SK-N-SH (cell line): ENCODE measurements around the gene GRM7. TPM values are rescaled to one million over a fixed set of nuclear protein-coding genes. Genes with fewer than 3 reads are reported as not detected.

Experiments used
- CTCF ChIA-PET: fragments of 300-600, 350-600 bp; formaldehyde crosslinking; extraction: SDS; loops from one replicate; lab custom pipeline; 2021; lab: Yijun Ruan, JAX
- POLR2A ChIA-PET: fragments of 350-600 bp; sonication (Branson Sonifier 250); formaldehyde crosslinking; extraction: SDS; loops from one replicate; lab custom pipeline; 2020; ENCODE audit warnings: antibody characterized with exemption, inconsistent platforms; lab: Yijun Ruan, JAX
- DNase-seq: peaks from one replicate; pipeline ENCODE4 v3.0.0; 2012
- H2AFZ ChIP-seq: fragments of 200-600 bp; sonication (generic); 2 replicates; pipeline ENCODE4 v1.8.1; 2016; ENCODE audit warnings: antibody characterized with exemption, mild to moderate bottlenecking, low read depth
- H3F3A ChIP-seq: fragments of 200-600 bp; sonication (generic); replicated peaks from 2 replicates; pipeline ENCODE3; 2016; ENCODE audit warnings: antibody characterized with exemption, mild to moderate bottlenecking; ENCODE audit not compliant: insufficient read depth
- H3K27ac ChIP-seq, 2 experiments: fragments of 200-500 bp in 1 of 2; fragments of 200-600 bp in 1 of 2; sonication (Bioruptor generic) in 1 of 2; sonication (generic), shearing (Covaris generic) in 1 of 2; 2 replicates each; pipeline versions ENCODE4 v1.5.1 to v1.6.1; 2014 to 2016; ENCODE audit warnings: low read depth in 2 of 2, inconsistent platforms in 1 of 2, low read length in 1 of 2, mild to moderate bottlenecking in 1 of 2, mixed read lengths in 1 of 2
- H3K27me3 ChIP-seq: fragments of 200-600 bp; sonication (generic), shearing (Covaris generic); 2 replicates; pipeline ENCODE4 v1.6.1; 2016; ENCODE audit warnings: mixed run types; ENCODE audit not compliant: insufficient read depth
- H3K36me3 ChIP-seq, 2 experiments: fragments of 200-500 bp in 1 of 2; fragments of 200-600 bp in 1 of 2; sonication (Bioruptor generic) in 1 of 2; sonication (generic) in 1 of 2; replicated peaks in 1 of 2; 2 replicates each; pipeline versions ENCODE3 to v1.5.1; 2014 to 2016; ENCODE audit warnings: low read length in 1 of 2, mild to moderate bottlenecking in 1 of 2; ENCODE audit not compliant: insufficient read depth in 2 of 2, control insufficient read depth in 1 of 2
- H3K4me1 ChIP-seq, 2 experiments: fragments of 200-500 bp in 1 of 2; fragments of 200-600 bp in 1 of 2; sonication (Bioruptor generic) in 1 of 2; sonication (generic), shearing (Covaris generic) in 1 of 2; 2 replicates each; pipeline versions ENCODE4 v1.5.1 to v1.6.1; 2014 to 2016; ENCODE audit warnings: low read depth in 1 of 2, low read length in 1 of 2, mixed run types in 1 of 2; ENCODE audit not compliant: insufficient read depth in 2 of 2, control insufficient read depth in 1 of 2
- H3K4me2 ChIP-seq: fragments of 200-600 bp; sonication (generic), shearing (Covaris generic); 2 replicates; pipeline ENCODE4 v1.6.1; 2017; ENCODE audit warnings: mixed run types
- H3K4me3 ChIP-seq, 2 experiments: fragments of 200-500 bp in 1 of 2; fragments of 200-600 bp in 1 of 2; sonication (Bioruptor generic) in 1 of 2; sonication (generic), shearing (Covaris generic) in 1 of 2; 2 replicates each; pipeline versions ENCODE4 v1.5.1 to v1.8.1; 2014 to 2016; ENCODE audit warnings: low read depth in 2 of 2, inconsistent platforms in 1 of 2, low read length in 1 of 2, mild to moderate bottlenecking in 1 of 2, mixed read lengths in 1 of 2, moderate library complexity in 1 of 2
- H3K79me2 ChIP-seq: fragments of 200-600 bp; sonication (generic); 2 replicates; pipeline ENCODE4 v1.8.1; 2017; ENCODE audit warnings: mild to moderate bottlenecking; ENCODE audit not compliant: insufficient read depth
- H3K9ac ChIP-seq: fragments of 200-600 bp; sonication (generic); 2 replicates; pipeline ENCODE4 v1.6.1; 2017; ENCODE audit warnings: mixed run types
- H3K9me2 ChIP-seq: fragments of 200-600 bp; sonication (generic); 2 replicates; pipeline ENCODE4 v1.6.1; 2017; ENCODE audit warnings: mixed run types
- H3K9me3 ChIP-seq: fragments of 200-600 bp; sonication (generic); 2 replicates; pipeline ENCODE4 v1.6.1; 2017; ENCODE audit warnings: mixed run types, mild to moderate bottlenecking, moderate library complexity
- H4K20me1 ChIP-seq: fragments of 200-600 bp; sonication (generic); 2 replicates; pipeline ENCODE4 v1.6.1; 2017; ENCODE audit warnings: mild to moderate bottlenecking, mixed run types; ENCODE audit not compliant: insufficient read depth
- EP300 ChIP-seq, 2 experiments: IDR thresholded peaks; 2 replicates each; pipeline versions ENCODE4 v1.4.0 to v1.6.1; 2012; ENCODE audit warnings: borderline replicate concordance in 1 of 2, low read depth in 1 of 2, low read length in 1 of 2
- EZH2phosphoT487 ChIP-seq: fragments of 200-600 bp; sonication (generic); IDR thresholded peaks from 2 replicates; pipeline ENCODE4 v1.6.1; 2017; ENCODE audit warnings: low read depth, mixed run types, mild to moderate bottlenecking, antibody characterized with exemption, moderate library complexity, borderline replicate concordance
- FOSL2 ChIP-seq: IDR thresholded peaks from 2 replicates; pipeline ENCODE4 v1.4.0; 2012; ENCODE audit warnings: low read depth, mild to moderate bottlenecking, moderate library complexity, borderline replicate concordance
- GATA2 ChIP-seq: sonication (generic); formaldehyde crosslinking; IDR thresholded peaks from 2 replicates; pipeline ENCODE4 v1.5.0; 2020; ENCODE audit warnings: mild to moderate bottlenecking, missing genetic modification reagents
- JUND ChIP-seq: IDR thresholded peaks from 2 replicates; pipeline ENCODE4 v1.4.0; 2012
- NRF1 ChIP-seq: IDR thresholded peaks from 2 replicates; pipeline ENCODE4 v1.6.1; 2012; ENCODE audit warnings: low read depth, mild to moderate bottlenecking, low read length
- RAD21 ChIP-seq: IDR thresholded peaks from 2 replicates; pipeline ENCODE4 v1.6.1; 2012; ENCODE audit warnings: mild to moderate bottlenecking, low read length
- RCOR1 ChIP-seq: fragments of 150-350 bp; IDR thresholded peaks from 2 replicates; pipeline ENCODE4 v1.6.1; 2017; ENCODE audit warnings: antibody characterized with exemption, low read length
- RXRA ChIP-seq: IDR thresholded peaks from 2 replicates; pipeline ENCODE4 v1.4.0; 2012; ENCODE audit warnings: low read depth, mild to moderate bottlenecking, borderline replicate concordance
- SMC3 ChIP-seq: IDR thresholded peaks from 2 replicates; pipeline ENCODE4 v1.6.1; 2012; ENCODE audit warnings: low read depth, low read length, improper control_type of control experiment
- TEAD4 ChIP-seq: IDR thresholded peaks from 2 replicates; pipeline ENCODE4 v1.4.0; 2012; ENCODE audit warnings: mild to moderate bottlenecking, borderline replicate concordance; ENCODE audit not compliant: insufficient read depth
- YY1 ChIP-seq: IDR thresholded peaks from 2 replicates; pipeline ENCODE4 v1.4.0; 2012; ENCODE audit warnings: low read depth, mild to moderate bottlenecking
- WGBS: methylation state at CpG from one replicate; pipeline ENCODE4 v1.1.6; 2017; ENCODE audit warnings: low lambda C conversion rate; 5-methylcytosine and 5-hydroxymethylcytosine counted together
- polyA plus RNA-seq, 3 experiments: library from polyadenylated mRNA; depleted of rRNA; stranded (reverse); fragments of >200 nt; gene quantifications; 2 replicates each; pipeline ENCODE4 v1.2.3, GENCODE V29; 2012
- TF ChIP-seq, protein P1 (sequence below): fragments of 150-350 bp; IDR thresholded peaks from 2 replicates; pipeline ENCODE4 v1.6.1; 2017; ENCODE audit warnings: antibody characterized with exemption, low read length, low read depth, borderline replicate concordance
- TF ChIP-seq, protein P2 (sequence below): IDR thresholded peaks from 2 replicates; pipeline ENCODE4 v1.6.1; 2012; ENCODE audit warnings: mild to moderate bottlenecking, low read depth, low read length, moderate library complexity
- TF ChIP-seq, protein P3 (sequence below): IDR thresholded peaks from 2 replicates; pipeline ENCODE4 v1.4.0; 2012; ENCODE audit warnings: low read depth

Gene GRM7
- polyA plus RNA-seq, 1 of the 3 experiments (the other 2 are of a cell fraction) = 0.03 TPM

DNA sequence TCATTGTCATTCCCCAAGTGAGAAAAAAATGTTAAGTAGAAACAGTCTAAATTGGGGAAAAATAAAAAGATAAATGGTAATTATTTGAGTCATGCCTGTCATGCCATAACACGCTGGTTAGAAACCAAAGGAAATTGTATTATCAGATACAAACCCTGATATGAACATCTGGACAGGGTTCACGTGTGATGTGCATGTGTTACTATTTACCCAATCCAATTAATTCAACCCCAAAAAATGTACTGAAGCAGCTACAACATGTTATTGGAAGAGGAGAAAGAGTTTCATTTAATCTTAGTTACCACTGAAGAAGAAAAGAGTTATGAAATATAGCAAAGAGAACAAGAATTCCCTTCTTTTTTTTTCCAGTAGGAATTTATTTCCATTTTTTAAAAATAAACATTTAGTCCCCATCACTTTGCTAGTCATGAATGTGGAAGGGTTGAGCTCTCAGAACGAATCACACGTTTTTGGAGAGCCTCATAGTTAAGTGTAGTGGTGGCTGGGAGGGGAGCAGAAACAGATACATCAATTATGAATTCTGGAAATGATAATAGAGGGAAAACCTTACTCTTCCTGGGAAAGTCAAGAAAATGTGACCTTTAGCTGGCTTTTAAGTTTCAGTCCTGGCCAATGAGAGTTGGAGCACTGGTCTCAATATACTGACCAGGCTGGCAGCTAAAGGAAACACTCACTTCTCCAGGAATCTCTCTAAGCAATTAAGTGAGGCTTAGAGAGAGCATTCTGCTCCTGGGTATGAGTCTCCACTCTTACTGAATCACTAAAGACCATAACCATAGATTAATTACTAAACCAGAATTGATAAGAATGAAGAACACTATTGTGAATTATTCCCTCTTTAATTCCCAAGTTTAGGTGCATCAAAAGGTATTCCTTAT lies 796.5 kb downstream of the GRM7 start:
- no peaks in the 10 kb centered on the region for H4K20me1 ChIP-seq
- POLR2A ChIA-PET = no interaction called here
- peak; percentile 55; the same call in 1 of the 2 replicates for TF ChIP-seq RCOR1
- TF ChIP-seq FOSL2 = no peak
- no peak overlapping the region for H2AFZ ChIP-seq
- no peak overlapping the region for H3K9ac ChIP-seq
- peak; percentile 19 for DNase-seq
- no peaks in the 10 kb centered on the region for H3K79me2 ChIP-seq
- H3K9me2 ChIP-seq = no peaks in the 10 kb centered on the region
- H3K4me3 ChIP-seq = no peak overlapping the region
- H3K36me3 ChIP-seq = no peaks in the 10 kb centered on the region
- peaks cover 0 to 3% of the 10 kb centered on the region in 2 experiments; a peak in 2 of 4 replicates for H3K4me1 ChIP-seq
- CTCF ChIA-PET = interaction anchor here (1.1 kb wide), 1 partner anchor 46 kb away, joined by 3 read pairs; no protein-coding TSS in a partner anchor
- no peaks in the 10 kb centered on the region for H3K27me3 ChIP-seq
- no peaks in the 10 kb centered on the region for H3F3A ChIP-seq
- H3K27ac ChIP-seq = peak overlapping the region in 1 of 2 experiments; percentile 11; a peak in 1 of 4 replicates
- no peak overlapping the region for H3K4me2 ChIP-seq
- H3K9me3 ChIP-seq = no peaks in the 10 kb centered on the region
- WGBS = 6% methylated on average over 4 of the region's 4 CpGs

DNA sequence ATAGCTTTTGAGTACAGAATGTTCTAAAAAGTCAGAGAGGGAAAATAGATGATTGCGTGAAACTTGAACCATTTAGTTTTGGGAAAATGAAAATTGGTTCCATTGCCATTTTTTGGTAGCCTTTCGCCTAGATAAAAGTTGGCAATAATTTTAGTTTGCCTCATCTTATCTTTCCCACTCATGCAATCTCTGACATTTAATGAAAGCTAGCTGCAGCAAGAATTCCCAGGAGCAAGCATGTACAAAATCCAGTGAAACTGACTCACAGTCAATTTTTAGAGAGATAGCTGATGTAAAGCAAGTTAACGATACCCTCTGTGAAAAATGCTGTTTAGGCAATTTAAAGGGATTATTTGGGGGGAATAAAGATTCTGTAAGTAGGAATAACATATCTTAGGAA lies 797.4 kb downstream of the GRM7 start:
- H3K4me2 ChIP-seq = no peak overlapping the region
- no peak for DNase-seq
- H3K9ac ChIP-seq = no peak overlapping the region
- no peaks in the 10 kb centered on the region for H4K20me1 ChIP-seq
- CTCF ChIA-PET = interaction anchor here (1.1 kb wide), 1 partner anchor 46 kb away, joined by 3 read pairs; no protein-coding TSS in a partner anchor
- peaks cover 0 to 3% of the 10 kb centered on the region in 2 experiments; a peak in 2 of 4 replicates for H3K4me1 ChIP-seq
- TF ChIP-seq JUND = no peak
- TF ChIP-seq GATA2 (CRISPR knock-in tag) = 0 out of 2 replicates have a peak, but pooled peaks have one; percentile 17
- TF ChIP-seq YY1 = no peak
- TF ChIP-seq EP300 (IDR thresholded peaks at IDR 0.05; ENCODE audit: borderline replicate concordance in 1 of 2, low read depth in 1 of 2, low read length in 1 of 2) = 0 out of 4 replicates have a peak, but pooled peaks of 1 of the 2 experiments have one; percentile 12
- TF ChIP-seq EZH2phosphoT487 = no peak
- TF ChIP-seq RAD21 = no peak
- H3K27me3 ChIP-seq = no peaks in the 10 kb centered on the region
- no peak overlapping the region for H3K4me3 ChIP-seq
- WGBS = 32% methylated on average over 3 of the region's 3 CpGs
- no peaks in the 10 kb centered on the region for H3F3A ChIP-seq
- H2AFZ ChIP-seq = no peak overlapping the region
- no peak overlapping the region; a peak in 1 of 4 replicates for H3K27ac ChIP-seq
- no peaks in the 10 kb centered on the region for H3K36me3 ChIP-seq
- no peaks in the 10 kb centered on the region for H3K79me2 ChIP-seq
- POLR2A ChIA-PET = no interaction called here
- no peaks in the 10 kb centered on the region for H3K9me3 ChIP-seq
- H3K9me2 ChIP-seq = no peaks in the 10 kb centered on the region

DNA sequence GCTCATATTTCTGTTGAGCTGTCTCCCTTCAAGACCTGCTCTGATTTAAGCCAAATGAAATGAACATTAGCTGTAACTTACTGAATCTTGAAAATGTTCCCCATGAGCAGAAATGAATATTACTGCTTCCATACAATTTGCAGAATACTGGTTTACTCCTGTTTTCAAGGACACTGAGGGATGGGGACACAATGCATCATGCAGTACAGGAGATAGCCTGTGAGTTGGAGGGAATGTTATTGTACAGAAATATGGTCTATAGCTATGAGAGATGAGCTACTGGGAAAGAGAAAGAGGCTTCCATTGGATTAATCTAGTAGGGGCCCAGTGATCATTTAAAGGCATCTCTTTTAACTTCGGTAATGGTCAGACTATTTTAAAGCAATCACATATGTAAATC lies 798.2 kb downstream of the GRM7 start:
- H3K36me3 ChIP-seq = no peaks in the 10 kb centered on the region
- H3K9me2 ChIP-seq = no peaks in the 10 kb centered on the region
- no peak overlapping the region for H2AFZ ChIP-seq
- CTCF ChIA-PET = interaction anchor here (1.1 kb wide), 1 partner anchor 45 kb away, joined by 3 read pairs; no protein-coding TSS in a partner anchor
- H3K9ac ChIP-seq = no peak overlapping the region
- no peaks in the 10 kb centered on the region for H3F3A ChIP-seq
- H3K4me1 ChIP-seq = peaks cover 0 to 3% of the 10 kb centered on the region in 2 experiments; a peak in 2 of 4 replicates
- H3K4me2 ChIP-seq = no peak overlapping the region
- no peaks in the 10 kb centered on the region for H3K79me2 ChIP-seq
- no peak overlapping the region for H3K27ac ChIP-seq
- no peak for DNase-seq
- H4K20me1 ChIP-seq = no peaks in the 10 kb centered on the region
- POLR2A ChIA-PET = no interaction called here
- WGBS = 44% methylated on average over 1 of the region's 1 CpG
- H3K4me3 ChIP-seq = no peak overlapping the region
- H3K9me3 ChIP-seq = no peaks in the 10 kb centered on the region
- no peaks in the 10 kb centered on the region for H3K27me3 ChIP-seq
- no peak for TF ChIP-seq TEAD4
- TF ChIP-seq SMC3 = no peak
- no peak for TF ChIP-seq JUND
- TF ChIP-seq RXRA = no peak
- TF ChIP-seq NRF1 = no peak
- TF ChIP-seq, protein P1, sequence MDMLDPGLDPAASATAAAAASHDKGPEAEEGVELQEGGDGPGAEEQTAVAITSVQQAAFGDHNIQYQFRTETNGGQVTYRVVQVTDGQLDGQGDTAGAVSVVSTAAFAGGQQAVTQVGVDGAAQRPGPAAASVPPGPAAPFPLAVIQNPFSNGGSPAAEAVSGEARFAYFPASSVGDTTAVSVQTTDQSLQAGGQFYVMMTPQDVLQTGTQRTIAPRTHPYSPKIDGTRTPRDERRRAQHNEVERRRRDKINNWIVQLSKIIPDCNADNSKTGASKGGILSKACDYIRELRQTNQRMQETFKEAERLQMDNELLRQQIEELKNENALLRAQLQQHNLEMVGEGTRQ = no peak
- TF ChIP-seq, protein P2, sequence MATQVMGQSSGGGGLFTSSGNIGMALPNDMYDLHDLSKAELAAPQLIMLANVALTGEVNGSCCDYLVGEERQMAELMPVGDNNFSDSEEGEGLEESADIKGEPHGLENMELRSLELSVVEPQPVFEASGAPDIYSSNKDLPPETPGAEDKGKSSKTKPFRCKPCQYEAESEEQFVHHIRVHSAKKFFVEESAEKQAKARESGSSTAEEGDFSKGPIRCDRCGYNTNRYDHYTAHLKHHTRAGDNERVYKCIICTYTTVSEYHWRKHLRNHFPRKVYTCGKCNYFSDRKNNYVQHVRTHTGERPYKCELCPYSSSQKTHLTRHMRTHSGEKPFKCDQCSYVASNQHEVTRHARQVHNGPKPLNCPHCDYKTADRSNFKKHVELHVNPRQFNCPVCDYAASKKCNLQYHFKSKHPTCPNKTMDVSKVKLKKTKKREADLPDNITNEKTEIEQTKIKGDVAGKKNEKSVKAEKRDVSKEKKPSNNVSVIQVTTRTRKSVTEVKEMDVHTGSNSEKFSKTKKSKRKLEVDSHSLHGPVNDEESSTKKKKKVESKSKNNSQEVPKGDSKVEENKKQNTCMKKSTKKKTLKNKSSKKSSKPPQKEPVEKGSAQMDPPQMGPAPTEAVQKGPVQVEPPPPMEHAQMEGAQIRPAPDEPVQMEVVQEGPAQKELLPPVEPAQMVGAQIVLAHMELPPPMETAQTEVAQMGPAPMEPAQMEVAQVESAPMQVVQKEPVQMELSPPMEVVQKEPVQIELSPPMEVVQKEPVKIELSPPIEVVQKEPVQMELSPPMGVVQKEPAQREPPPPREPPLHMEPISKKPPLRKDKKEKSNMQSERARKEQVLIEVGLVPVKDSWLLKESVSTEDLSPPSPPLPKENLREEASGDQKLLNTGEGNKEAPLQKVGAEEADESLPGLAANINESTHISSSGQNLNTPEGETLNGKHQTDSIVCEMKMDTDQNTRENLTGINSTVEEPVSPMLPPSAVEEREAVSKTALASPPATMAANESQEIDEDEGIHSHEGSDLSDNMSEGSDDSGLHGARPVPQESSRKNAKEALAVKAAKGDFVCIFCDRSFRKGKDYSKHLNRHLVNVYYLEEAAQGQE = no peak
- TF ChIP-seq, protein P3, sequence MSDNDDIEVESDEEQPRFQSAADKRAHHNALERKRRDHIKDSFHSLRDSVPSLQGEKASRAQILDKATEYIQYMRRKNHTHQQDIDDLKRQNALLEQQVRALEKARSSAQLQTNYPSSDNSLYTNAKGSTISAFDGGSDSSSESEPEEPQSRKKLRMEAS = no peak
- no peak for TF ChIP-seq EZH2phosphoT487
- no peak for TF ChIP-seq RCOR1
